Prostate gland (tissue), 2 donors: ENCODE data around the gene TPRX1.

Experiments used
- CTCF ChIP-seq, 4 experiments: fragments of 200-600 bp in 2 of 4; fragments of 450-650 bp in 2 of 4; sonication (generic) in 2 of 4; IDR thresholded peaks; 1 replicate in 3 of 4; 2 replicates in 1 of 4; pipeline ENCODE4 v1.5.1; 2016 to 2019; ENCODE audit warnings: antibody characterized with exemption in 4 of 4, mild to moderate bottlenecking in 2 of 4, moderate library complexity in 2 of 4
- POLR2AphosphoS5 ChIP-seq: sonication (generic); formaldehyde crosslinking; IDR thresholded peaks from one replicate; pipeline ENCODE4 v1.6.1; 2017; ENCODE audit warnings: antibody characterized with exemption

- no peak for TF ChIP-seq CTCF (IDR thresholded peaks at IDR 0.05)
- no peak for TF ChIP-seq POLR2AphosphoS5
Observed at GRCh38 chr19:47801270-47801669, 3.1 kb downstream of the TPRX1 start.
